Kidney (tissue), 14 donors: ENCODE results near the gene GFOD1. TPM values are rescaled to one million over a fixed set of nuclear protein-coding genes. Genes with fewer than 3 reads are reported as not detected.

Source experiments
- DNase-seq, 5 donors: peaks; one replicate each; pipeline ENCODE4 v3.0.0-alpha.2; 2013 to 2020
- FAIRE-seq: peaks from 2 replicates; lab custom pipeline; 2012; peaks lifted over from hg19 to GRCh38; lab: Jason Lieb, UNC
- H3K27ac ChIP-seq, 2 donors: one replicate each; pipeline ENCODE4 v1.7.0; 2013; ENCODE audit warnings: low read depth in 2 of 2, low read length in 2 of 2, inconsistent platforms in 1 of 2
- H3K27me3 ChIP-seq: one replicate; pipeline ENCODE4 v1.7.1; 2013; ENCODE audit warnings: low read length, inconsistent platforms; ENCODE audit not compliant: control insufficient read depth, insufficient read depth
- H3K36me3 ChIP-seq, 3 donors: one replicate each; pipeline versions ENCODE4 v1.7.0 to v1.7.1; 2013; ENCODE audit warnings: low read length in 3 of 3, control low read depth in 1 of 3, inconsistent platforms in 1 of 3; ENCODE audit not compliant: insufficient read depth in 3 of 3, control insufficient read depth in 2 of 3
- H3K4me1 ChIP-seq, 3 donors: one replicate each; pipeline versions ENCODE4 v1.7.0 to v1.7.1; 2013; ENCODE audit warnings: low read length in 3 of 3, inconsistent platforms in 1 of 3, low read depth in 1 of 3; ENCODE audit not compliant: control insufficient read depth in 2 of 3, insufficient read depth in 2 of 3
- H3K4me3 ChIP-seq, 3 donors: one replicate each; pipeline versions ENCODE4 v1.7.0 to v1.8.1; 2013; ENCODE audit warnings: low read length in 3 of 3, control low read depth in 1 of 3, inconsistent platforms in 1 of 3
- H3K9ac ChIP-seq, 3 donors: one replicate each; pipeline versions ENCODE4 v1.7.0 to v1.7.1; 2013; ENCODE audit warnings: low read length in 3 of 3, control low read depth in 1 of 3, inconsistent platforms in 1 of 3
- H3K9me3 ChIP-seq, 3 donors: one replicate each; pipeline versions ENCODE4 v1.7.0 to v1.7.1; 2013; ENCODE audit warnings: low read length in 3 of 3, control low read depth in 1 of 3, inconsistent platforms in 1 of 3; ENCODE audit not compliant: control insufficient read depth in 2 of 3, insufficient read depth in 1 of 3
- intact Hi-C: fragments of 100-400 bp; cut with DNase I; formaldehyde crosslinking; loops from one replicate; pipeline ENCODE4 v1.11.1; 2022
- polyA plus RNA-seq: library from polyadenylated mRNA; stranded (reverse); fragments of 350-450 nt; fragmentation: Illumina TruSeq; extraction: RNeasy Lipid Tissue Mini Kit (QIAGEN cat#74804); gene quantifications from one replicate; pipeline ENCODE4 v1.2.3, GENCODE V29; 2014; ENCODE audit warnings: low read depth, low replicate concordance; ENCODE audit not compliant: insufficient read depth
- total RNA-seq: library from RNA; stranded (reverse); fragmentation: NEBNext Ultra II Directional; extraction: Animal tissue kit (Norgen Biotek cat#: 25700); gene quantifications from one replicate; pipeline ENCODE4 v1.2.1, GENCODE V29; 2021
- TF ChIP-seq, protein P1 (sequence below): IDR thresholded peaks from 3 replicates; pipeline ENCODE4 v1.5.1; 2012; ENCODE audit warnings: mild to moderate bottlenecking, moderate library complexity, borderline replicate concordance; ENCODE audit not compliant: insufficient read depth; ENCODE audit errors: extremely low read depth
- donor health status: control.
- donor health status: control.
- donor health status: control.
- donor health status: control.
- donor health status: control.
- donor health status: DM: yes; HTN: yes; CAD: no.
- donor health status: Normal renal cell carcinoma (clear cell type).

Gene GFOD1
- total and polyA plus RNA-seq, 2 donors from 2014 or later, result 2.1 to 14.6 TPM

GRCh38 chr6:13479971-13480434 is 7.4 kb downstream of the GFOD1 start:
- Histone ChIP-seq H3K9ac (no peak overlapping the region), H3K27ac (no peak overlapping the region), H3K9me3 (no peaks in the 10 kb centered on the region), H3K4me3 (no peak overlapping the region), H3K27me3 (peaks cover 4% of the 10 kb centered on the region), H3K36me3 (no peaks in the 10 kb centered on the region), H3K4me1 (no peaks in the 10 kb centered on the region)
- DNase-seq (no peak), FAIRE-seq (no peak)
- intact Hi-C loops, result no loop called here
- TF ChIP-seq, protein P1, sequence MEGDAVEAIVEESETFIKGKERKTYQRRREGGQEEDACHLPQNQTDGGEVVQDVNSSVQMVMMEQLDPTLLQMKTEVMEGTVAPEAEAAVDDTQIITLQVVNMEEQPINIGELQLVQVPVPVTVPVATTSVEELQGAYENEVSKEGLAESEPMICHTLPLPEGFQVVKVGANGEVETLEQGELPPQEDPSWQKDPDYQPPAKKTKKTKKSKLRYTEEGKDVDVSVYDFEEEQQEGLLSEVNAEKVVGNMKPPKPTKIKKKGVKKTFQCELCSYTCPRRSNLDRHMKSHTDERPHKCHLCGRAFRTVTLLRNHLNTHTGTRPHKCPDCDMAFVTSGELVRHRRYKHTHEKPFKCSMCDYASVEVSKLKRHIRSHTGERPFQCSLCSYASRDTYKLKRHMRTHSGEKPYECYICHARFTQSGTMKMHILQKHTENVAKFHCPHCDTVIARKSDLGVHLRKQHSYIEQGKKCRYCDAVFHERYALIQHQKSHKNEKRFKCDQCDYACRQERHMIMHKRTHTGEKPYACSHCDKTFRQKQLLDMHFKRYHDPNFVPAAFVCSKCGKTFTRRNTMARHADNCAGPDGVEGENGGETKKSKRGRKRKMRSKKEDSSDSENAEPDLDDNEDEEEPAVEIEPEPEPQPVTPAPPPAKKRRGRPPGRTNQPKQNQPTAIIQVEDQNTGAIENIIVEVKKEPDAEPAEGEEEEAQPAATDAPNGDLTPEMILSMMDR, result no peak

GRCh38 chr6:13479206-13479800 is 8.1 kb downstream of the GFOD1 start:
- FAIRE-seq, result no peak
- H3K4me1 ChIP-seq, result no peaks in the 10 kb centered on the region
- H3K9ac ChIP-seq, result no peak overlapping the region
- no peaks in the 10 kb centered on the region for H3K36me3 ChIP-seq
- intact Hi-C loops, result no loop called here
- no peak overlapping the region for H3K27ac ChIP-seq
- DNase-seq, result no peak
- no peaks in the 10 kb centered on the region for H3K9me3 ChIP-seq
- H3K27me3 ChIP-seq, result peaks cover 2% of the 10 kb centered on the region
- H3K4me3 ChIP-seq, result no peak overlapping the region
- TF ChIP-seq, protein P1, result no peak

DNA sequence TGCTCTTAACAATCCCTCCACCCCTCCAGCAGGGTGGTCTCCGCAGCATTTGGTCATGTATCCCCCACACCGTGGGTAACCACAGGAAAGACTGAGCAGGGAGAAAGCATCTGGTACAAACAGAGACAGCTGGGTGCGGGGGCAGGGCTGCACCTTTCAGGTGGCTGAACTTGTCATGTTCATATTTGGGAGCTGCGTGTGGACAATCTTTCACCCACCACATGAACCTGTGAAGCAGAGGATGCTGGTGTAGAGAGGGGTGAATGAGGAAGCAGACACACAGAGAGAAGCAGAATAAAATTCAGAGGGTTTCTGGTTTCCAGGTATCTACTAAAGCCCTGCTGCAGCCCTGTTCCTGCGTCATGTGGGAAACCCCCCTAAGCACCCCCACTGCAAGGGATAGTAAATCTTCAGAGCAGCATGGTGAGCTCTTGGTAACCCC is 8.9 kb downstream of the GFOD1 start:
- FAIRE-seq (no peak), DNase-seq (no peak)
- H3K27ac ChIP-seq, result no peak overlapping the region
- H3K4me1 ChIP-seq, result no peaks in the 10 kb centered on the region
- no peak overlapping the region for H3K9ac ChIP-seq
- no peak overlapping the region for H3K4me3 ChIP-seq
- intact Hi-C loops, result no loop called here
- TF ChIP-seq, protein P1, result no peak
- H3K9me3 ChIP-seq, result no peaks in the 10 kb centered on the region
- H3K27me3 ChIP-seq, result no peaks in the 10 kb centered on the region
- no peaks in the 10 kb centered on the region for H3K36me3 ChIP-seq
